OCI-LY7 (cell line): Measurements from ENCODE around the gene ZBTB20. TPM values are rescaled to one million over a fixed set of nuclear protein-coding genes. Genes with fewer than 3 reads are reported as not detected.

Experiments
- BruUV-seq: library from RNA; stranded (reverse); fragments of 400-500 nt; replicated peaks from 2 replicates; lab custom pipeline; 2021; lab: Mats Ljungman, UMichigan
- CTCF ChIA-PET: fragments of 300-600 bp; sonication (Branson Sonifier 250); formaldehyde crosslinking; loops from one replicate; lab custom pipeline; 2022; ENCODE audit warnings: antibody characterized with exemption; ENCODE audit not compliant: unreplicated experiment; lab: Charles Lee
- POLR2A ChIA-PET: fragments of 300-600 bp; sonication (Branson Sonifier 250); formaldehyde crosslinking; loops from one replicate; lab custom pipeline; 2022; ENCODE audit warnings: antibody characterized with exemption; lab: Charles Lee
- DNase-seq: peaks from one replicate; pipeline ENCODE4 v3.0.0-alpha.2; 2015; ENCODE audit warnings: low spot score
- H2AFZ ChIP-seq: fragments of 200-600 bp; sonication (generic), shearing (Covaris generic); 2 replicates; pipeline ENCODE4 v1.6.1; 2014; ENCODE audit warnings: mild to moderate bottlenecking, antibody characterized with exemption, low read length, moderate library complexity
- H3K27ac ChIP-seq: fragments of 200-600 bp; sonication (generic); 2 replicates; pipeline ENCODE4 v1.5.1; 2014; ENCODE audit warnings: mixed run types, low read depth, mild to moderate bottlenecking, moderate library complexity, low read length, inconsistent platforms; ENCODE audit not compliant: poor library complexity, severe bottlenecking
- H3K36me3 ChIP-seq: fragments of 200-600 bp; sonication (generic); 2 replicates; pipeline ENCODE4 v1.6.1; 2014; ENCODE audit warnings: mild to moderate bottlenecking, antibody characterized with exemption, low read length, moderate library complexity, mixed read lengths; ENCODE audit not compliant: insufficient read depth
- H3K4me1 ChIP-seq: fragments of 200-600 bp; sonication (generic); 2 replicates; pipeline ENCODE4 v1.5.1; 2014; ENCODE audit warnings: mild to moderate bottlenecking, low read length; ENCODE audit not compliant: insufficient read depth, poor library complexity, severe bottlenecking
- H3K4me2 ChIP-seq: fragments of 200-600 bp; sonication (generic); 2 replicates; pipeline ENCODE4 v1.6.1; 2014; ENCODE audit warnings: mild to moderate bottlenecking, low read length
- H3K4me3 ChIP-seq: fragments of 200-600 bp; sonication (generic); 2 replicates; pipeline ENCODE4 v1.5.1; 2014; ENCODE audit warnings: mild to moderate bottlenecking, low read depth, low read length; ENCODE audit not compliant: poor library complexity, severe bottlenecking
- H3K79me2 ChIP-seq: fragments of 200-600 bp; sonication (generic); 2 replicates; pipeline ENCODE4 v1.6.1; 2016; ENCODE audit warnings: low read depth, mild to moderate bottlenecking, low read length, moderate library complexity, mixed read lengths; ENCODE audit not compliant: insufficient read depth
- H3K9me2 ChIP-seq: fragments of 200-600 bp; sonication (generic); 2 replicates; pipeline ENCODE4 v1.6.1; 2016; ENCODE audit warnings: mild to moderate bottlenecking, low read length, mixed read lengths; ENCODE audit not compliant: insufficient read depth
- H3K9me3 ChIP-seq: fragments of 200-600 bp; sonication (generic); 2 replicates; pipeline ENCODE4 v1.6.1; 2014; ENCODE audit warnings: mild to moderate bottlenecking, mixed run types, low read length, mixed read lengths
- H4K20me1 ChIP-seq: fragments of 200-600 bp; sonication (generic); 2 replicates; pipeline ENCODE4 v1.6.1; 2014; ENCODE audit warnings: mild to moderate bottlenecking, antibody characterized with exemption, low read length, moderate library complexity, mixed read lengths; ENCODE audit not compliant: insufficient read depth
- EZH2phosphoT487 ChIP-seq: fragments of 200-600 bp; sonication (generic); IDR thresholded peaks from 2 replicates; pipeline ENCODE4 v1.6.1; 2018; ENCODE audit warnings: low read depth, borderline replicate concordance, mild to moderate bottlenecking, mixed run types, antibody characterized with exemption, low read length, moderate library complexity, mixed read lengths
- intact Hi-C: fragments of 100-400 bp; cut with micrococcal nuclease; formaldehyde crosslinking; loops from one replicate; pipeline ENCODE4 v1.10.0; 2022; ENCODE audit not compliant: unreplicated experiment
- total RNA-seq, 2 experiments: library from RNA; depleted of rRNA in 1 of 2; stranded (reverse); fragments of >200 nt in 1 of 2; shearing (Covaris generic) in 1 of 2; gene quantifications; 2 replicates each; pipeline ENCODE4 v1.2.3, GENCODE V29; 2014 to 2022
- TF ChIP-seq, protein P1 (sequence below): fragments of 200-600 bp; sonication (generic); conservative IDR thresholded peaks from 2 replicates; pipeline ENCODE4 v1.5.1; 2014; ENCODE audit warnings: mild to moderate bottlenecking, antibody characterized with exemption, low read length, moderate library complexity, mixed read lengths

The ZBTB20 gene
- total RNA-seq, 2 experiments from 2014 or later = 5.5 to 11.8 TPM

DNA sequence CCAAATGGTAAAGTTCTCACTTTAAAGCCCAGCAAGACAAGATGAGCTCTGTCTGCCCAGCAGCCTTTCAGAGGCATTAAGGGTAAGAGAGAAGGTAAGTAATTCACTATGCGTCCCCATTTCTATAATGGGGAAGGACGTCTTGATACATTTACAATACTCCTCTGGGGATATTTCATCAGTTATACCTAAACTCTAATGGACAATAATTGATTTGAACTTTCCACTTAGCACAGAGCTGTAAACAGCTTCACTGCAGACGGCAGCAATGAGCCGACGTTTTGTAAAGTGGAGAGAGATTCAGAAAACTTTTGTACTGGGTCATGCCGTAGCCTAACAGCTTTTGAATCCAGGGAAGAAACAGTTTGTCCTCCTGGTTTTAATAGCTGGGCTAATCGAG lies 725.9 kb downstream of the ZBTB20 start:
- POLR2A ChIA-PET = interaction anchor here (0.6 to 1.8 kb wide), 10 partner anchors 10 to 223 kb away, joined by 3 to 9 read pairs (median 4); no protein-coding TSS in a partner anchor
- intact Hi-C loops = no loop called here

DNA sequence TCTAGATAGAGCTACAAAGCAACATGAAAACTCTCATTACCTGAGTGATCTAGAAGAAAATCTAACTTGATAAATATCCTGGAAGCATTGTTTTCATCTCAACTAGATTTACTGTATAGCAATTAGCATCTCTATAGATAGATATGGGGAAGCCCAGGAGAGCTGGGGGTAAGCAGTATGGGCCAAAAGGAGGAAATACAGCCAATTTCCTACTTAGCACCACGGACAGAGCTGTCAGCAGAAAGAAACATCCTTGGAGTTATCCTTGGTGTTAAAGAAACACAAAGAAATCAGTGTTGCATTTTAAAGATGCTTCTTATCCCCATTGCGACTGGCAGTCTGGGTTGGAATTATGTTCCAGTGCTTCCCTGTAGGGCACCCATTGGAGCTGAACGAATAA lies 727.0 kb downstream of the ZBTB20 start:
- no peak overlapping the region for H3K4me2 ChIP-seq
- H3K9me2 ChIP-seq = no peaks in the 10 kb centered on the region
- intact Hi-C loops = no loop called here
- no peaks in the 10 kb centered on the region for H3K4me1 ChIP-seq
- ChIA-PET CTCF (no interaction called here), POLR2A (interaction anchor here (1.1 to 1.8 kb wide), 3 partner anchors 11 to 30 kb away, joined by 4 to 7 read pairs (median 5); no protein-coding TSS in a partner anchor)
- H3K27ac ChIP-seq = no peak overlapping the region
- DNase-seq = no peak
- BruUV-seq = no TSS peak
- H3K36me3 ChIP-seq = no peaks in the 10 kb centered on the region
- no peaks in the 10 kb centered on the region for H3K79me2 ChIP-seq
- no peaks in the 10 kb centered on the region for H4K20me1 ChIP-seq
- H3K9me3 ChIP-seq = no peaks in the 10 kb centered on the region
- H2AFZ ChIP-seq = no peak overlapping the region
- H3K4me3 ChIP-seq = no peak overlapping the region
- TF ChIP-seq EZH2phosphoT487 = no peak
- TF ChIP-seq, protein P1, sequence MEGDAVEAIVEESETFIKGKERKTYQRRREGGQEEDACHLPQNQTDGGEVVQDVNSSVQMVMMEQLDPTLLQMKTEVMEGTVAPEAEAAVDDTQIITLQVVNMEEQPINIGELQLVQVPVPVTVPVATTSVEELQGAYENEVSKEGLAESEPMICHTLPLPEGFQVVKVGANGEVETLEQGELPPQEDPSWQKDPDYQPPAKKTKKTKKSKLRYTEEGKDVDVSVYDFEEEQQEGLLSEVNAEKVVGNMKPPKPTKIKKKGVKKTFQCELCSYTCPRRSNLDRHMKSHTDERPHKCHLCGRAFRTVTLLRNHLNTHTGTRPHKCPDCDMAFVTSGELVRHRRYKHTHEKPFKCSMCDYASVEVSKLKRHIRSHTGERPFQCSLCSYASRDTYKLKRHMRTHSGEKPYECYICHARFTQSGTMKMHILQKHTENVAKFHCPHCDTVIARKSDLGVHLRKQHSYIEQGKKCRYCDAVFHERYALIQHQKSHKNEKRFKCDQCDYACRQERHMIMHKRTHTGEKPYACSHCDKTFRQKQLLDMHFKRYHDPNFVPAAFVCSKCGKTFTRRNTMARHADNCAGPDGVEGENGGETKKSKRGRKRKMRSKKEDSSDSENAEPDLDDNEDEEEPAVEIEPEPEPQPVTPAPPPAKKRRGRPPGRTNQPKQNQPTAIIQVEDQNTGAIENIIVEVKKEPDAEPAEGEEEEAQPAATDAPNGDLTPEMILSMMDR = no peak

More for the DNA sequence above, 725.9 kb downstream of the ZBTB20 start:
- H3K4me1 ChIP-seq = no peaks in the 10 kb centered on the region
- BruUV-seq = no TSS peak
- H2AFZ ChIP-seq = no peak overlapping the region
- no peak for DNase-seq
- no peak for TF ChIP-seq EZH2phosphoT487
- TF ChIP-seq, protein P1 = no peak
- H4K20me1 ChIP-seq = no peaks in the 10 kb centered on the region
- H3K9me3 ChIP-seq = no peaks in the 10 kb centered on the region
- no peaks in the 10 kb centered on the region for H3K9me2 ChIP-seq
- no peaks in the 10 kb centered on the region for H3K36me3 ChIP-seq
- CTCF ChIA-PET = interaction anchor here (0.7 to 1.1 kb wide), 4 partner anchors 13 to 110 kb away, joined by 3 to 4 read pairs (median 3); no protein-coding TSS in a partner anchor
- H3K27ac ChIP-seq = no peak overlapping the region
- H3K4me3 ChIP-seq = no peak overlapping the region
- no peak overlapping the region for H3K4me2 ChIP-seq
- no peaks in the 10 kb centered on the region for H3K79me2 ChIP-seq
